Kidney (tissue), 14 donors: Measurements from ENCODE around the gene NMRAL1. TPM values are rescaled to one million over a fixed set of nuclear protein-coding genes. Genes with fewer than 3 reads are reported as not detected.

Experiments
- DNase-seq, 5 donors: peaks; one replicate each; pipeline ENCODE4 v3.0.0-alpha.2; 2013 to 2020
- FAIRE-seq: peaks from 2 replicates; lab custom pipeline; 2012; peaks lifted over from hg19 to GRCh38; lab: Jason Lieb, UNC
- H3K27ac ChIP-seq, 2 donors: one replicate each; pipeline ENCODE4 v1.7.0; 2013; ENCODE audit warnings: low read depth in 2 of 2, low read length in 2 of 2, inconsistent platforms in 1 of 2
- H3K27me3 ChIP-seq: one replicate; pipeline ENCODE4 v1.7.1; 2013; ENCODE audit warnings: low read length, inconsistent platforms; ENCODE audit not compliant: control insufficient read depth, insufficient read depth
- H3K36me3 ChIP-seq, 3 donors: one replicate each; pipeline versions ENCODE4 v1.7.0 to v1.7.1; 2013; ENCODE audit warnings: low read length in 3 of 3, control low read depth in 1 of 3, inconsistent platforms in 1 of 3; ENCODE audit not compliant: insufficient read depth in 3 of 3, control insufficient read depth in 2 of 3
- H3K4me1 ChIP-seq, 3 donors: one replicate each; pipeline versions ENCODE4 v1.7.0 to v1.7.1; 2013; ENCODE audit warnings: low read length in 3 of 3, inconsistent platforms in 1 of 3, low read depth in 1 of 3; ENCODE audit not compliant: control insufficient read depth in 2 of 3, insufficient read depth in 2 of 3
- H3K4me3 ChIP-seq, 3 donors: one replicate each; pipeline versions ENCODE4 v1.7.0 to v1.8.1; 2013; ENCODE audit warnings: low read length in 3 of 3, control low read depth in 1 of 3, inconsistent platforms in 1 of 3
- H3K9ac ChIP-seq, 3 donors: one replicate each; pipeline versions ENCODE4 v1.7.0 to v1.7.1; 2013; ENCODE audit warnings: low read length in 3 of 3, control low read depth in 1 of 3, inconsistent platforms in 1 of 3
- H3K9me3 ChIP-seq, 3 donors: one replicate each; pipeline versions ENCODE4 v1.7.0 to v1.7.1; 2013; ENCODE audit warnings: low read length in 3 of 3, control low read depth in 1 of 3, inconsistent platforms in 1 of 3; ENCODE audit not compliant: control insufficient read depth in 2 of 3, insufficient read depth in 1 of 3
- CTCF ChIP-seq: IDR thresholded peaks from 3 replicates; pipeline ENCODE4 v1.5.1; 2012; ENCODE audit warnings: mild to moderate bottlenecking, moderate library complexity, borderline replicate concordance; ENCODE audit not compliant: insufficient read depth; ENCODE audit errors: extremely low read depth
- intact Hi-C: fragments of 100-400 bp; cut with DNase I; formaldehyde crosslinking; loops from one replicate; pipeline ENCODE4 v1.11.1; 2022
- polyA plus RNA-seq: library from polyadenylated mRNA; stranded (reverse); fragments of 350-450 nt; fragmentation: Illumina TruSeq; extraction: RNeasy Lipid Tissue Mini Kit (QIAGEN cat#74804); gene quantifications from one replicate; pipeline ENCODE4 v1.2.3, GENCODE V29; 2014; ENCODE audit warnings: low read depth, low replicate concordance; ENCODE audit not compliant: insufficient read depth
- total RNA-seq: library from RNA; stranded (reverse); fragmentation: NEBNext Ultra II Directional; extraction: Animal tissue kit (Norgen Biotek cat#: 25700); gene quantifications from one replicate; pipeline ENCODE4 v1.2.1, GENCODE V29; 2021
- donor health status: control.
- donor health status: control.
- donor health status: control.
- donor health status: control.
- donor health status: control.
- donor health status: DM: yes; HTN: yes; CAD: no.
- donor health status: Normal renal cell carcinoma (clear cell type).

The NMRAL1 gene
- total and polyA plus RNA-seq, 2 donors from 2014 or later = 54.9 to 94.1 TPM

GRCh38 chr16:4412854-4413253, 61.6 kb downstream of the NMRAL1 start:
- DNase-seq (no peak), FAIRE-seq (no peak)
- Histone ChIP-seq H3K27me3 (no peaks in the 10 kb centered on the region), H3K9me3 (no peaks in the 10 kb centered on the region), H3K27ac (no peak overlapping the region), H3K4me3 (no peak overlapping the region), H3K9ac (no peak overlapping the region), H3K4me1 (peaks cover 0 to 17% (median 6%) of the 10 kb centered on the region in 3 donors), H3K36me3 (no peaks in the 10 kb centered on the region)
- intact Hi-C loops = no loop called here
- no peak for TF ChIP-seq CTCF

- H3K9ac ChIP-seq = no peak overlapping the region
- H3K36me3 ChIP-seq = no peaks in the 10 kb centered on the region
- intact Hi-C loops = no loop called here
- H3K4me3 ChIP-seq = no peak overlapping the region
- no peak overlapping the region for H3K27ac ChIP-seq
- no peak for TF ChIP-seq CTCF
- no peaks in the 10 kb centered on the region for H3K27me3 ChIP-seq
- H3K9me3 ChIP-seq = no peaks in the 10 kb centered on the region
- DNase-seq (no peak), FAIRE-seq (no peak)
- peaks cover 0 to 17% (median 6%) of the 10 kb centered on the region in 3 donors for H3K4me1 ChIP-seq
These were observed 62.3 kb downstream of the NMRAL1 start for GRCh38 chr16:4412159-4412558.

Other genes starting within 250 kb of the NMRAL1 start
- gene SRL, start 232.5 kb downstream of the NMRAL1 start, total RNA-seq = 3.3 TPM
- gene SRL, start 232.5 kb downstream of the NMRAL1 start, polyA plus RNA-seq = 2.6 TPM
- gene TFAP4, start 201.6 kb downstream of the NMRAL1 start, total RNA-seq = 11.9 TPM
- gene TFAP4, start 201.6 kb downstream of the NMRAL1 start, polyA plus RNA-seq = 3.2 TPM
- 68.7 TPM for gene GLIS2, start 158.6 kb downstream of the NMRAL1 start, total RNA-seq
- 35.6 TPM for gene GLIS2, start 158.6 kb downstream of the NMRAL1 start, polyA plus RNA-seq
- gene PAM16, start 123.3 kb downstream of the NMRAL1 start, total RNA-seq = 29.4 TPM
- gene PAM16, start 123.3 kb downstream of the NMRAL1 start, polyA plus RNA-seq = 61.1 TPM
- 82.7 TPM for gene VASN, start 102.8 kb downstream of the NMRAL1 start, total RNA-seq
- gene VASN, start 102.8 kb downstream of the NMRAL1 start, polyA plus RNA-seq = 75.7 TPM
- gene CORO7, start 58.0 kb downstream of the NMRAL1 start, total RNA-seq = 50.1 TPM
- 9.8 TPM for gene CORO7, start 58.0 kb downstream of the NMRAL1 start, polyA plus RNA-seq
- gene DNAJA3, start 48.8 kb downstream of the NMRAL1 start, total RNA-seq = 41.1 TPM
- 49.4 TPM for gene DNAJA3, start 48.8 kb downstream of the NMRAL1 start, polyA plus RNA-seq
- gene HMOX2, start 1.8 kb upstream of the NMRAL1 start, total RNA-seq = 56.4 TPM
- gene HMOX2, start 1.8 kb upstream of the NMRAL1 start, polyA plus RNA-seq = 116 TPM
- 40.8 TPM for gene CDIP1, start 64.1 kb upstream of the NMRAL1 start, total RNA-seq
- 80.4 TPM for gene CDIP1, start 64.1 kb upstream of the NMRAL1 start, polyA plus RNA-seq
- 0.16 TPM for gene C16orf96, start 81.7 kb upstream of the NMRAL1 start, total RNA-seq
- 0.13 TPM for gene C16orf96, start 81.7 kb upstream of the NMRAL1 start, polyA plus RNA-seq
- 38.3 TPM for gene UBALD1, start 140.3 kb upstream of the NMRAL1 start, total RNA-seq
- 31.8 TPM for gene UBALD1, start 140.3 kb upstream of the NMRAL1 start, polyA plus RNA-seq
- 90.8 TPM for gene MGRN1, start 150.2 kb upstream of the NMRAL1 start, total RNA-seq
- gene MGRN1, start 150.2 kb upstream of the NMRAL1 start, polyA plus RNA-seq = 19.7 TPM
- gene NUDT16L1, start 218.9 kb upstream of the NMRAL1 start, total RNA-seq = 30.6 TPM
- gene NUDT16L1, start 218.9 kb upstream of the NMRAL1 start, polyA plus RNA-seq = 69.4 TPM